HG03571 (cell line): ENCODE data around the gene NFATC2.
"Not testable (repeated sequence)": the region's sequence is repeated elsewhere in the genome, so short reads cannot be mapped to it uniquely, and the experiment has no call there.

Experiments
- ATAC-seq: cut with Tn5 transposase; IDR thresholded peaks from one replicate; pipeline ENCODE4 v1.9.1; 2021; ENCODE audit not compliant: unreplicated experiment

NFATC2 gene

GRCh38 chr20:51569815-51570738 is 27.6 kb upstream of the NFATC2 start:
- ATAC-seq, result no peak

GRCh38 chr20:51568533-51568932 is 26.0 kb upstream of the NFATC2 start:
- ATAC-seq, result not testable (repeated sequence)

GRCh38 chr20:51567622-51568021 is 25.1 kb upstream of the NFATC2 start:
- no peak for ATAC-seq

GRCh38 chr20:51566594-51566993 is 24.1 kb upstream of the NFATC2 start:
- ATAC-seq, result no peak

- no peak for ATAC-seq
Measured at GRCh38 chr20:51565298-51566144, 23.0 kb upstream of the NFATC2 start.

- no peak for ATAC-seq
Measured at GRCh38 chr20:51563486-51564332, 21.2 kb upstream of the NFATC2 start.

GRCh38 chr20:51563174-51563485 is 20.6 kb upstream of the NFATC2 start:
- no peak for ATAC-seq

- ATAC-seq, result no peak
Measured at GRCh38 chr20:51562332-51563173, 20.0 kb upstream of the NFATC2 start.

GRCh38 chr20:51562027-51562331 is 19.5 kb upstream of the NFATC2 start:
- ATAC-seq, result no peak

- no peak for ATAC-seq
Measured at GRCh38 chr20:51560550-51561307, 18.2 kb upstream of the NFATC2 start.

- no peak for ATAC-seq
Measured at GRCh38 chr20:51560042-51560441, 17.5 kb upstream of the NFATC2 start.

GRCh38 chr20:51554538-51555165 is 12.1 kb upstream of the NFATC2 start:
- ATAC-seq, result no peak

GRCh38 chr20:51553897-51554486 is 11.5 kb upstream of the NFATC2 start:
- no peak for ATAC-seq

- ATAC-seq, result no peak
Measured at GRCh38 chr20:51551186-51551585, 8.7 kb upstream of the NFATC2 start.

- ATAC-seq, result no peak
Measured at GRCh38 chr20:51549474-51549873, 7.0 kb upstream of the NFATC2 start.

- no peak for ATAC-seq
Measured at GRCh38 chr20:51547951-51548350, 5.4 kb upstream of the NFATC2 start.

GRCh38 chr20:51545515-51545914 is 3.0 kb upstream of the NFATC2 start:
- no peak for ATAC-seq

GRCh38 chr20:51543422-51543788 is 886 bp upstream of the NFATC2 start:
- ATAC-seq, result no peak

GRCh38 chr20:51542033-51542570 is 417 bp downstream of the NFATC2 start:
- ATAC-seq, result no peak
